OCI-LY7 (cell line): ENCODE data around the gene FAM107A.

Experiments used
- EZH2phosphoT487 ChIP-seq: fragments of 200-600 bp; sonication (generic); IDR thresholded peaks from 2 replicates; pipeline ENCODE4 v1.6.1; 2018; ENCODE audit warnings: low read depth, borderline replicate concordance, mild to moderate bottlenecking, mixed run types, antibody characterized with exemption, low read length, moderate library complexity, mixed read lengths
- TF ChIP-seq, protein P1 (sequence below): fragments of 200-600 bp; sonication (generic); conservative IDR thresholded peaks from 2 replicates; pipeline ENCODE4 v1.5.1; 2014; ENCODE audit warnings: mild to moderate bottlenecking, antibody characterized with exemption, low read length, moderate library complexity, mixed read lengths

DNA sequence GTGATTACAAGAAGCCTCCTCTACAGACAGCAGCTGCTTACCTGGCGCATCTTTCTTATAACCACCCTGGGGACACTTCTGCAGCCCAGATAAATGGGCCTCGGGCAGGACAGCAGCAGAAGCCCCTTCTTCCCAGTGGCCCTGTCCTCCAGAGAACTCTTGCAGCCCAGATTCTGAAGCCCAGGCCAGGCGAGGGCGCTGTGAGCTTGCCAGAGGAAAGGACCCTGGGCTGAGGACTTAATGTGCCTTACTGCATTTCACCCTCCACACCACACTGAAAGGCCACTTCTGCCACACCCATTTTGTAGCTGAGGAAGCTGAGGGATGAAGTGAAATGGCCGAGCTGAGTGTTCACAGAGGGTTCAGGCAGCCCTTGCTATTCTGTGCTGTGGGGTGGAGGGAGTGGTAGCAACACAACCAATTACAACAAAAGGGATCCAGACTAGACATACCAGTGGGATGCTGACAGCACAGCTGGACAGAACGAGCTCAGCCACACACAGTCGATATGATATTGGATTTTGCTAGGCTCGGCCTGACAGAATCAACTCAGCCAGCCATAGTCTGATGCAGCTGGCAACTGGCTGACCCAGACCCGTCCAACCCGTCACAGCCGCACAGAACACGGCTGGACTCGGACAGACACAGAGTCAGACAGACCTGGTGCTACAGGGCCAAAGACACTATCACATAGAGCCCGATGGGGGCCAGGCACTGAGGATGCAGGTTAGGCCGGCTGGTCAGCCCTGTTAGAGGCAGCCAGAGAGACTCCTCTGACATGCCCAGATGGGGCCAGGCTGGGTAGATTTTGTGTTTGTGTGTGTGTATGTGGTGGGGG, 47.5 kb downstream of the FAM107A start:
- TF ChIP-seq, protein P1, sequence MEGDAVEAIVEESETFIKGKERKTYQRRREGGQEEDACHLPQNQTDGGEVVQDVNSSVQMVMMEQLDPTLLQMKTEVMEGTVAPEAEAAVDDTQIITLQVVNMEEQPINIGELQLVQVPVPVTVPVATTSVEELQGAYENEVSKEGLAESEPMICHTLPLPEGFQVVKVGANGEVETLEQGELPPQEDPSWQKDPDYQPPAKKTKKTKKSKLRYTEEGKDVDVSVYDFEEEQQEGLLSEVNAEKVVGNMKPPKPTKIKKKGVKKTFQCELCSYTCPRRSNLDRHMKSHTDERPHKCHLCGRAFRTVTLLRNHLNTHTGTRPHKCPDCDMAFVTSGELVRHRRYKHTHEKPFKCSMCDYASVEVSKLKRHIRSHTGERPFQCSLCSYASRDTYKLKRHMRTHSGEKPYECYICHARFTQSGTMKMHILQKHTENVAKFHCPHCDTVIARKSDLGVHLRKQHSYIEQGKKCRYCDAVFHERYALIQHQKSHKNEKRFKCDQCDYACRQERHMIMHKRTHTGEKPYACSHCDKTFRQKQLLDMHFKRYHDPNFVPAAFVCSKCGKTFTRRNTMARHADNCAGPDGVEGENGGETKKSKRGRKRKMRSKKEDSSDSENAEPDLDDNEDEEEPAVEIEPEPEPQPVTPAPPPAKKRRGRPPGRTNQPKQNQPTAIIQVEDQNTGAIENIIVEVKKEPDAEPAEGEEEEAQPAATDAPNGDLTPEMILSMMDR: peak; percentile 74
- no peak for TF ChIP-seq EZH2phosphoT487
